T-helper 22 cell (primary cell): ENCODE data around the gene ANKRD28.
"Not testable (repeated sequence)": the region's sequence is repeated elsewhere in the genome, so short reads cannot be mapped to it uniquely, and the experiment has no call there.

Experiments used
- DNase-seq: peaks from one replicate; pipeline ENCODE4 v3.0.0-alpha.2; 2020; ENCODE audit warnings: low read depth

ANKRD28 gene

GRCh38 chr3:15633766-15634598 lies 163.8 kb downstream of the ANKRD28 start:
- DNase-seq = no peak

GRCh38 chr3:15633159-15633558 lies 164.6 kb downstream of the ANKRD28 start:
- DNase-seq = no peak

GRCh38 chr3:15632212-15632580 lies 165.6 kb downstream of the ANKRD28 start:
- no peak for DNase-seq

- no peak for DNase-seq
Measured at GRCh38 chr3:15631426-15632211, 166.2 kb downstream of the ANKRD28 start.

GRCh38 chr3:15630646-15631350 lies 167.0 kb downstream of the ANKRD28 start:
- DNase-seq = no peak

DNA sequence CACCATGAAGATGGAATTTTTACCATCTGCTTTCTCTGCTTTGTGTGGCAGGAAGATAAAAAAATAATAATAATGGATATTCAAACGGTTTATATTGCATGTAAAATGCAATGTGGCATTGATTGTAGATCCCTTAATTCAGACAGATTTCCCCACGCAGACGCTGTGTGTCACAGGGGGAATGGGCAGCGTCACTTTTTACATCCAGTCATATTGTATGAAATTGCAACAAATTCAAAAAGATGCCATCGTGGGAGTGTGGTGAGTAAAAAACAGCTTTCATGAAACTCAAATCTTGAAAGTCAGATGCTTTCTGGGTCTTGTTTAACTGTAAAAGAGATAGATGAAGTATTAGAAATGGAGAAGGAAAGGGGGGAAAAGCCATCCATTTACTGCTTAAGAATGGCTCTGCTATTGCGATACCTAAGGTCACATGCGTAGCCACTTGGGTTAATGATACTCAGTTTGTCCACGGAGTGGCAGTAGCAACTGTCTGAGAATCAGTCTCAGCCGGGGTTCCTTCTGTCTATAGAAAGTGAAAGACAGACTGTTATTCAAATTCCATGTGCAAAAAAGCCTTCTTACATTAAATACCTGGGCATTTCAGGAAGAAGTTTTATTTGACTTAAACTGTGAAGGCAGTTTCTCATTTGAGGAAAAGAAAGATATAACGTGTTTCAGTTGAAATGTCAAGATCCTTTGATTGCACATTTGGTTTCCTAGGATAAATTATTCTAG lies 167.8 kb downstream of the ANKRD28 start:
- DNase-seq = peak; percentile 32

- DNase-seq = no peak
Measured at GRCh38 chr3:15628967-15629366, 168.8 kb downstream of the ANKRD28 start.

GRCh38 chr3:15623535-15624440 lies 174.0 kb downstream of the ANKRD28 start:
- no peak for DNase-seq

- DNase-seq = not testable (repeated sequence)
Measured at GRCh38 chr3:15619659-15620464, 177.9 kb downstream of the ANKRD28 start.
